PFSK-1 (cell line): ENCODE measurements around the gene PRDM16.

Experiments used
- FOXP2 ChIP-seq: optimal IDR thresholded peaks from 2 replicates; pipeline ENCODE3; 2011; ENCODE audit warnings: borderline replicate concordance, control low read depth, inconsistent platforms; ENCODE audit not compliant: insufficient read depth; ENCODE audit errors: extremely low read length, extremely low read depth
- POLR2AphosphoS5 ChIP-seq: IDR thresholded peaks from 2 replicates; pipeline ENCODE4 v1.6.1; 2012; ENCODE audit warnings: low read depth, mild to moderate bottlenecking, control low read depth, low read length, moderate library complexity
- SIN3A ChIP-seq: IDR thresholded peaks from 2 replicates; pipeline ENCODE4 v1.6.1; 2012; ENCODE audit warnings: mild to moderate bottlenecking, low read length, moderate library complexity, borderline replicate concordance; ENCODE audit not compliant: insufficient read depth
- TAF1 ChIP-seq: IDR thresholded peaks from 2 replicates; pipeline ENCODE4 v1.6.1; 2012; ENCODE audit warnings: low read length, control low read depth, borderline replicate concordance; ENCODE audit not compliant: insufficient read depth
- TF ChIP-seq, protein P1 (sequence below), 2 experiments: IDR thresholded peaks; 2 replicates each; pipeline versions ENCODE4 v1.6.1 to v1.8.0; 2011 to 2012; ENCODE audit warnings: low read depth in 2 of 2, low read length in 2 of 2, control low read depth in 1 of 2, inconsistent platforms in 1 of 2, mild to moderate bottlenecking in 1 of 2, moderate library complexity in 1 of 2; ENCODE audit not compliant: insufficient read depth in 1 of 2

The PRDM16 gene

DNA sequence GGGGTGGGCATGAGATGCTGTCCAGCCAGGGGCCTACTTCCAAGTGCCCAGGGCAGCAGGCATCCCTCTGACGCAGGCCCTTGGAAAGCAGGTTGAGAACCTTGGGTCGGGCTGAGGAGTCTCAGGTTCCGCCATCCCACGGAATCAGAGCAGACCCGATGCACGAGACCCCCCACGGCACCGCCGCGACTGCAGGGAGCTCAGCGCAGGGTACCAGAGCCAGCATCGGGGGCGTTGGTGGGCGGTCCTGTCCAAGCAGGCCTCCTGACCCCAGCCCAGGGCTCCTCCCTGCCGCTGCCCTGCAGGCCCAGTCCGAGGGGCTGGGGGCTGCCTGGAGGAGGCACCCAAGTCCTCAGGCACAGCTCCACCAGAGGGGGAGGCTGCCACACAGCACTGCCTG, 177.2 kb downstream of the PRDM16 start:
- TF ChIP-seq TAF1 (no peak), FOXP2 (no peak), POLR2AphosphoS5 (no peak), SIN3A (no peak)
- TF ChIP-seq, protein P1, sequence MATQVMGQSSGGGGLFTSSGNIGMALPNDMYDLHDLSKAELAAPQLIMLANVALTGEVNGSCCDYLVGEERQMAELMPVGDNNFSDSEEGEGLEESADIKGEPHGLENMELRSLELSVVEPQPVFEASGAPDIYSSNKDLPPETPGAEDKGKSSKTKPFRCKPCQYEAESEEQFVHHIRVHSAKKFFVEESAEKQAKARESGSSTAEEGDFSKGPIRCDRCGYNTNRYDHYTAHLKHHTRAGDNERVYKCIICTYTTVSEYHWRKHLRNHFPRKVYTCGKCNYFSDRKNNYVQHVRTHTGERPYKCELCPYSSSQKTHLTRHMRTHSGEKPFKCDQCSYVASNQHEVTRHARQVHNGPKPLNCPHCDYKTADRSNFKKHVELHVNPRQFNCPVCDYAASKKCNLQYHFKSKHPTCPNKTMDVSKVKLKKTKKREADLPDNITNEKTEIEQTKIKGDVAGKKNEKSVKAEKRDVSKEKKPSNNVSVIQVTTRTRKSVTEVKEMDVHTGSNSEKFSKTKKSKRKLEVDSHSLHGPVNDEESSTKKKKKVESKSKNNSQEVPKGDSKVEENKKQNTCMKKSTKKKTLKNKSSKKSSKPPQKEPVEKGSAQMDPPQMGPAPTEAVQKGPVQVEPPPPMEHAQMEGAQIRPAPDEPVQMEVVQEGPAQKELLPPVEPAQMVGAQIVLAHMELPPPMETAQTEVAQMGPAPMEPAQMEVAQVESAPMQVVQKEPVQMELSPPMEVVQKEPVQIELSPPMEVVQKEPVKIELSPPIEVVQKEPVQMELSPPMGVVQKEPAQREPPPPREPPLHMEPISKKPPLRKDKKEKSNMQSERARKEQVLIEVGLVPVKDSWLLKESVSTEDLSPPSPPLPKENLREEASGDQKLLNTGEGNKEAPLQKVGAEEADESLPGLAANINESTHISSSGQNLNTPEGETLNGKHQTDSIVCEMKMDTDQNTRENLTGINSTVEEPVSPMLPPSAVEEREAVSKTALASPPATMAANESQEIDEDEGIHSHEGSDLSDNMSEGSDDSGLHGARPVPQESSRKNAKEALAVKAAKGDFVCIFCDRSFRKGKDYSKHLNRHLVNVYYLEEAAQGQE (IDR thresholded peaks at IDR 0.05; ENCODE audit: insufficient read depth in 1 of 2, low read depth in 2 of 2, low read length in 2 of 2), result no peak

DNA sequence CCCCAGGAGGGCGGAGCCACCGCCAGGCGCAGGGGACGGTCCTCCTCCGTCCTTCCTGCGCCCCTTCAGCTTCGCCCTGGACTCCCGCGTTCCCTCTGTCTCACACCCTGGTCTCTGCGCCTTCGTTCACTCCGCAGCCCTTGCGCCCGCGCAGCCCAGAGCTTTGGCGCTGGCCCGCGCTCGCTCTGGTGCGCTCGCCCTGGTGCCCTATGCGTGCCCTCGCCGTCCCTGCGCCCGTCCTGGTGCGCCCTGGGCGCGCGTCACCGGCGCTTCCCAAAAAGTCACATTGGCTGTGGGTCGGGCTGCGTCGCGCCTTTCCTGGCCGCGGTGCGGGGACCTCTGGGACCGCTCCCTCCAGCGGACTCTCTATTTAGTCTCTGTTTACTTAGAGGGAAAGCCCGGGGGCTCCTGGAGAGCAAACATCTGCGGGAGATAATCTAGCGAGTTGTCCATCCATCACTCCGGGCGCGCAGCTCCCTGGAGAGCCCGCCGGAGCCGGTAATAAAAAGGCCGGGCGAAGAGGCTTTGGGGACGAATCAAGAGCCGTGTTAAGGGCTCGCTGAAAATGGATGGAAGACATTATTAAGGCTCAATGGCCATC, 178.6 kb downstream of the PRDM16 start:
- TF ChIP-seq, protein P1 (IDR thresholded peaks at IDR 0.05; ENCODE audit: insufficient read depth in 1 of 2, low read depth in 2 of 2, low read length in 2 of 2), result no peak
- no peak for TF ChIP-seq SIN3A
- no peak for TF ChIP-seq POLR2AphosphoS5
- no peak for TF ChIP-seq TAF1
- TF ChIP-seq FOXP2, result no peak

DNA sequence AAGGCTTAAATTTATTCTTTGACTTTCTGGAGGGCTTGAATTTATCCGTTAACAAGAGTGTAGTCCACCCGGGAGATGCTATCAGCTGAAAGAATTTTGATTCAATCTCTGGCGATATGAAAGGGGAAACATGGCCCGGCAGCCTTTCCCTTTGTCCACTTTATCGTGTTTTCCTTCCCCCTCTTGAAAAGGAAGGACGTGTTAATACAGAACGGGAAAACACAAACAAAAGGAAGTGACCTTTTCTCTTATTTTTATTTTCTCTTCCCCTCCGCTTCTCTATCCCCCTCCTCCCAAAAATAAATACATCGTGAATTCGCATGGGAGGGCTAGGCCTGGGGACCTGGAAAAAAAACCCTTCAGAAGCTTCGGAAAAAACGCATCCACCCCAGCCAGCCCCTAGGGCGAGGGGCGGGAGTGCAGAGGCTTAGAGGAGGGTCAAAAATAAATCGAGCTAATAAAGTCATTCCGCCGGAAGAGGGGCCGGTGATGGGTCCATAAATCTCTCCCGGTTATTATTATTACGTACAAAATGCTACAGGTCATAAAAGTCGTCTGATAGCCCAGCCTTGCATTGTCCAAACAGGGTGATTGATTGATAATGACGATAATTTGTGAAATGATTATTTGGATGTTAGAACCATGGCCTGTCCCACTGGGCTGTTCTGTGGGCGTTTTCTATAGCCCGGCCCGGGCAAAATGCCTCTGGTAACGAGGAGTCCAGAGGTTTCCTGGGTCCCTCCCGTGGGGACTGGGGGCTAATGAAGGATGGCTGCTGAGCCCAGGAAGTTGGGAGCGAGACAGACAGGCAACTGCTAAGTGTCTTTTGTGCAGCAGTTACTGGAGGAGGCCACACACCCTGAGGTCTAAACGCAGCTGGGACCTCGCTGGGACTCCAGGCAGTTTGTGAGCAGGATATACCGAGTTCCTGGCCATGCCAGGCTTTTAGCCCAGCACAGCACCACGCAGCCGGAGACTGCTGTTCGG, 179.4 kb downstream of the PRDM16 start:
- TF ChIP-seq POLR2AphosphoS5 (no peak), SIN3A (no peak), FOXP2 (no peak), TAF1 (no peak)
- TF ChIP-seq, protein P1 (IDR thresholded peaks at IDR 0.05; ENCODE audit: insufficient read depth in 1 of 2, low read depth in 2 of 2, low read length in 2 of 2), result no peak

DNA sequence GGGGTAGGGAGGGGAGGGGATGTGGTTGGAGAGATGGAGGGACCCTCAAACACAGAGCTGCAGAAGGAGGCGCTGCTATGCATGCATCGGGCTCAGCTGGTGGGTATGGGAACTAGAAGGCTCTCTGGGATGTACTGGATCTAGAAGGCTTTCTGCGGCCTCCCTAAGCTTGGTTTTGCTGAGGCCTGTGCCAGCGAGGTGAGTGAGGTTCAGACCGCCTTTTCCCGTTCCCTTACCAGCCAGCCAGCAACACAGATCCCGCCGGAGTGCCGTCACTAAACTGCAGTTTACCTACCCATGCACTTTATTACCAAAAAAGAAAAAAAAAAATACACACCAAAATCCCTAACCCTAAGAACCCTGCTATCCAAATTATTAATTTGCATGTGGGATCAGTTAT, 180.2 kb downstream of the PRDM16 start:
- TF ChIP-seq FOXP2 (no peak), SIN3A (no peak)
- TF ChIP-seq, protein P1 (IDR thresholded peaks at IDR 0.05; ENCODE audit: insufficient read depth in 1 of 2, low read depth in 2 of 2, low read length in 2 of 2), result no peak
